HG02852 (cell line): Measurements from ENCODE around the gene FAM204A.
A peak's percentile ranks its signal among the peaks of the same experiment; 100 is the strongest.

Experiments
- ATAC-seq: cut with Tn5 transposase; IDR thresholded peaks from one replicate; pipeline ENCODE4 v1.9.1; 2021; ENCODE audit warnings: mild to moderate bottlenecking, moderate library complexity; ENCODE audit not compliant: unreplicated experiment

FAM204A gene

GRCh38 chr10:118332948-118333710, 9.0 kb downstream of the FAM204A start:
- no peak for ATAC-seq

GRCh38 chr10:118332236-118332635, 9.9 kb downstream of the FAM204A start:
- ATAC-seq = peak; percentile 85

GRCh38 chr10:118330295-118331076, 11.6 kb downstream of the FAM204A start:
- no peak for ATAC-seq

DNA sequence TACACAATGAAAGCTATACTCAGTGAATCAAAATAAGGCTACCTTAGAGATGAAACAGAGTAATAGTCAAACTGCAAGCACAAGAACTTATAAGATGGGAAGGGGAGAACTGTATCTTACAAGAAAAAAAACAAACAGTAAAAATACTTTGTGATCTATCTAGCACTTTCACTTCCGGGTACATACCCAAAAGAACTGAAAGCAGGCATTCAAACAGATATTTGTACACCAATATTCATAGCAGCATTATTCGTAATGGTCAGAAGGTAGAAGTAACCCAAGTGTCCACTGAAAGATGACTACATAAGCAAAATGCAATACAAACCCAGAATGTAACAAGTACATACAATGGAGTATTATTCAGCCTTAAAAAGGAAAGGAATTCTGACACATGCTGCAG, 18.0 kb downstream of the FAM204A start:
- no peak for ATAC-seq

DNA sequence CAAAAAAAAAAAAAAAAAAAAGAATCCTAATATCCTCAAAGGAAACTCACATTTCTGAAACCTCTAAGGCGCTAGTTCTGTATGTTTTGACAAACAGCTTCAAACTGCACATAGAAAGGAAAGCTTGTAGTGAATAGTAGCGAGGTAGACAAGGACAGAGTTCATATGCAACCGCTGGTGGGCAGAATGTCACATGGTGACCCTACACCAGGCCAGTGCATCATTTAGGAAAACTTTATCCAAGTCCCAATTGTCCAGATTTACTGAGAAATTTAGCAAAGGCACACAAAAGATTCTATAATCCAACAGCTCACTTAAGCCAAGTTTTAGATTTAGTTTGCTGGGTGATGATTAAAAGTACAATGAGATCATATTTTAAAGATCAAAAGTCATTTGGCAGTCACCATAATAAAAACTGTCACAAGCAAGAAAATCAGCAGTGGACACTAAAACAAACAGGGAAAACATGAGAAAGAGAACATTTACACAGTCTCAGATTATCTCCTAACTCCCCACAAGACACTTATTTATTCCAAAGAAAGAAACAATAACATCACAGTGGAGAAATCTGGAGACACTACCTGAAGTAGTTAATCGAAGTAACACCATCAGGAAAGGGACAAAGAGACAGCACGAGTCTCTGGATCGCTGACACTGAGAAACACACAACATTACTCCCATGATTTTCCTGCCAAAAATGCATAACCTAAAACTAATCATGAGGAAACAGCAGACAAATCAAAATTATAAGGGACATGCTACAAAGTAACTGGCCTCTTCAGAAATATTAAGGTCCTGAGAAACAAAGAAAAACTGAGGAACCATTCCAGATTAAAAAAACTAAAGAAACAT, 20.2 kb downstream of the FAM204A start:
- no peak for ATAC-seq

GRCh38 chr10:118315629-118316028, 26.5 kb downstream of the FAM204A start:
- no peak for ATAC-seq

DNA sequence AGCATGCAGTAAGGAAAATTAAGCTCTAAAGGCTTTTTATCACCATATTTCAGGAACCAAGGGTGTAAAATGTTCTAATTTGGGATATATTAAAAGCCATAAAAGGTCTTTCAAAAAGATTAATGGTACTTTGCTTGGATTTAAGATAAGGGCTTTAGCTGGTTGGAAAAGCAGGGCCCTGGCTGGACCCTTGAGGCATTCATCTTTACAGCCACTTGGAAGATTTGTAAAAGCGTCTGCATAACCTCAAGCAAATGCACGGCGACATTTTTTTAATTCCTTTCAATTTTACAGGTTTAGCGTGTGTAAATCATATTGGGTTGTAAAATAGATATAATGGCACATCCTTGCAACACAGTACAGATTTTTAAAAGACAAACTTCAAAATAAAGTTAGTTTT, 27.2 kb downstream of the FAM204A start:
- ATAC-seq = no peak

DNA sequence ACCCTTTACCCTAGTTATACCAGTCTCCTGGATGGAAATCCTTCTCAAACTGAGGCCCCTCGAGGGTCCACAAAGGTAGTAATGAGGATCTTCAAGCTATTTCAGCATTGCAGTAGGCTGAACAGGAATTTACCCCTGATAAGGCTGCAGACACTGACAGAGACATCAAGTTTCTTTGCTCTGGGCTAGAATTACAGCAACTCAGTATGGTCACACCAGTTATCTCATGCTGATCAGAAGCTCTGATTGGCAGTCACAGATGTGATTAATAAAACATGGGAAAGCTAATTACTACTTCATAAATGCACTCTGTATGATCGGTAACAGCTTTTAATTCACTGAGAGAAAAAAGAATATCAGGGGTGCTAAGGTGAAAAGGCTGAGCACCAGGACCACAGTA, 30.6 kb downstream of the FAM204A start:
- no peak for ATAC-seq

GRCh38 chr10:118310822-118311221, 31.3 kb downstream of the FAM204A start:
- no peak for ATAC-seq

- ATAC-seq = no peak
These were observed 32.2 kb downstream of the FAM204A start for GRCh38 chr10:118309911-118310310.

GRCh38 chr10:118308664-118309063, 33.5 kb downstream of the FAM204A start:
- ATAC-seq = no peak

DNA sequence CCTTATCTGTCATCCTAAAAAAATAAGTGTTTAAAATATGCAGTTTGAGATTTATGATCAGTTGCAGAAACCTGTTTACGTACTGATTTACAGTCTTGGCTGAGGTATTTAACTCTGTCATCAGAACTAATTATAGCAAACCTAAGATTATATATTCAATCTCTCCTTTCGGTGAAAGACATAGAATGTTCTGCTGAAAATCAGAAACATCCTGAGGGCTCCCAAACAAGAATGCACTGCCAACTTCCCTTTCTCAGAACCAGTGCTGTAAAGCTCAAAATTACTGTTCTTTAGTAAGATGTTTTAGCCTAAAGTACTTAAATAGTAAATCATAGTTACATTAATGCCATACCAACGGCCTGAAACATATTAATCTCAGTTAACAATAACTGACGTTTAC, 34.3 kb downstream of the FAM204A start:
- no peak for ATAC-seq

- ATAC-seq = no peak
These were observed 34.9 kb downstream of the FAM204A start for GRCh38 chr10:118307220-118307619.

GRCh38 chr10:118305730-118306129, 36.4 kb downstream of the FAM204A start:
- no peak for ATAC-seq

DNA sequence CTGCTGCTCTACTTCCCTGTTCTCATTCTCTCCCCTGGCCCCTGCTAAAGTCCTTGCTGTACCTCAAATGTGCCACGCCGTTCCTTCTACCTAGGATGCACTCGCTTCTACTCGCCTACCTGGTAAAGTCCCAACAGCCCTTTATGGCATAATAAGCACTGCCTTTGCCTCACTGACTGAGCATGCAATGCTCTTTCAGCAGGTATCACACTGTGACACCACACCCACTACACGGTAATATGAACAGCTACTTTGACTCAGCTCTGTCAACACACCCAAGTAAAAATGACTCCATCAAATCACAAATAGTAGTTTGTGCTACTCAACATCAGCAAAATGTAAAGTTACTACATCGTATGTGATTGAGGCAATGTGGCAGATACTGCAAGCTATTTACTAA, 37.6 kb downstream of the FAM204A start:
- no peak for ATAC-seq

DNA sequence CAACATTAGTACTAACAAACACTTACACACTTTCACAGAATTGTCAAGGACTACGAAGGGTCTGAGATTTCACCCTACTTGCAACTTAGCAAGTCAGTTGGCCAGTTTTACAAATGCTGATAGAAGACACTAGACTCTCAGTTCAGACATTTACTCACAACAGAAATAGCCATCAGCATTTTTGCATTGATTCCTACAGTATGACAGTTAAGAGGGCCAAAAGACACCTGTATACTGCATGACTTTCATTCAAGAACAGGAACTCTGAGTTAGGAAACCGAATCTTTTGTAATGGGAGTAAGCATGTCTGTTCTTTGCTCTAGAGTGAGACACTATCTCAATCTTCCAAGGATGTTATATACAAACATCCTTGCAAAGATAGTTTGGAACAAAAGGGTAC, 40.9 kb downstream of the FAM204A start:
- ATAC-seq = no peak

DNA sequence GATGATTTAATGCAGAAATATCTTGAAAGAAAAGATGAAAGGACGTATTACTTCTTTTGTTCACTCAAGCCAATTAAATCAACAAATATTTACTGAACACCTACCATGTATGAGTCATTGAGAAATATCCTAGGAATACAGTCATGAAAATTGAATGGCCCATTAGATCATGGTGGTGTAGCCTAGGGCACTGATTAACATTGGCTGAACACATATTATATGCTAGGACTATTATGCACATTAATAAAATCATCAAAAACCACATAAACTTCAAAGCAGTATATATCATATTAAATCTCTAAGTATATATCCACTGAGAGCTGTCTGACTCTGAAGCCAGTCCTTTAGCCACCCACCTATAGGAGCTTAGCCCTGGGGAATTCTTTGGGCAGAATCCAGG, 41.8 kb downstream of the FAM204A start:
- no peak for ATAC-seq

DNA sequence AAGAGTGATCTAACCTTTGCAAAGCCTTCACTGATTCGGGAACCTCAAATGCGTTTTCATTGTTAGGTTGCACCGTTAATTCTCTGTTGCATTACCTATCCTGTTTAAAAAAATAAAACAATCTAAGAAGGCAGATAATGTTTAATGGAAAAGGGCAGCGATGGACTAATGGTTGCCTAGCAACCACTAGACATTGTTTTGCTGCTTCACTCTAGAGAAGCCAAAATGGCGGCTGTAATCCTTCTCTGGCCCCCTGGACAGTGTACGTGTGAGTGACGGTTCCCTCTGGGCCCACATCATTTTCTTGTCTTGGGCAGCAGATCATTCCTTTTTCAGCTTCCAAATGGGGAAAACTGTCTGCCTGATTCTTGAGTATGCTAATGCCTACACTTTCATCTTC, 43.3 kb downstream of the FAM204A start:
- ATAC-seq = no peak

- no peak for ATAC-seq
These were observed 51.0 kb downstream of the FAM204A start for GRCh38 chr10:118291122-118291521.

GRCh38 chr10:118290471-118290995, 51.6 kb downstream of the FAM204A start:
- no peak for ATAC-seq
